Stomach (tissue), 9 donors: Measurements from ENCODE around the gene KCTD3. TPM values are rescaled to one million over a fixed set of nuclear protein-coding genes. Genes with fewer than 3 reads are reported as not detected.

Experiments
- DNase-seq, 2 donors: peaks; one replicate each; pipeline versions ENCODE4 v3.0.0 to v3.0.0-alpha.2; 2013 to 2019
- H3K27ac ChIP-seq, 5 donors: fragments of 200-600 bp in 4 of 5; sonication (generic) in 4 of 5; one replicate each; pipeline ENCODE4 v1.5.1; 2013 to 2019; ENCODE audit warnings: mild to moderate bottlenecking in 1 of 5, moderate library complexity in 1 of 5
- H3K27me3 ChIP-seq, 3 donors: fragments of 200-600 bp; sonication (generic); one replicate each; pipeline ENCODE4 v1.5.1; 2017 to 2019; ENCODE audit warnings: mixed run types in 1 of 3
- H3K36me3 ChIP-seq, 4 donors: fragments of 200-600 bp; sonication (generic); 1 replicate in 3 of 4; 2 replicates in 1 of 4; pipeline ENCODE4 v1.5.1; 2016 to 2019
- H3K4me1 ChIP-seq, 4 donors: fragments of 200-600 bp; sonication (generic); one replicate each; pipeline ENCODE4 v1.5.1; 2016 to 2019
- H3K4me3 ChIP-seq, 4 donors: fragments of 200-600 bp; sonication (generic) in 3 of 4; one replicate each; pipeline ENCODE4 v1.5.1; 2016 to 2019; ENCODE audit warnings: mild to moderate bottlenecking in 1 of 4
- H3K9me3 ChIP-seq, 4 donors: fragments of 200-600 bp; sonication (generic); one replicate each; pipeline ENCODE4 v1.5.1; 2016 to 2019
- CTCF ChIP-seq, 7 experiments: fragments of 450-650 bp in 4 of 7; fragments of 200-600 bp in 3 of 7; sonication (generic) in 3 of 7; IDR thresholded peaks; one replicate each; pipeline ENCODE4 v1.5.1; 2016 to 2019; ENCODE audit warnings: antibody characterized with exemption in 7 of 7, control low read depth in 2 of 7, mild to moderate bottlenecking in 1 of 7
- EP300 ChIP-seq: sonication (generic); formaldehyde crosslinking; IDR thresholded peaks from one replicate; pipeline ENCODE4 v1.6.1; 2017; ENCODE audit warnings: antibody characterized with exemption
- POLR2A ChIP-seq, 4 donors: fragments of 450-650 bp; IDR thresholded peaks; one replicate each; pipeline ENCODE4 v1.6.1; 2016; ENCODE audit warnings: antibody characterized with exemption in 4 of 4, control low read depth in 2 of 4, mild to moderate bottlenecking in 1 of 4, moderate library complexity in 1 of 4
- POLR2AphosphoS5 ChIP-seq, 3 donors: sonication (generic); formaldehyde crosslinking; IDR thresholded peaks; one replicate each; pipeline ENCODE4 v1.6.1; 2016; ENCODE audit warnings: antibody characterized with exemption in 3 of 3
- WGBS, 5 donors: extraction: QIAGEN DNeasy Blood & Tissue Kit in 3 of 5; methylation state at CpG; one replicate each; pipeline versions ENCODE4 v1.1.5 to v1.1.7; 2013 to 2018; 5-methylcytosine and 5-hydroxymethylcytosine counted together
- intact Hi-C: fragments of 100-400 bp; cut with DNase I; formaldehyde crosslinking; loops from one replicate; pipeline ENCODE4 v1.15.1; 2023; ENCODE audit warnings: low total_unique reads
- polyA plus RNA-seq, 3 donors: library from polyadenylated mRNA; stranded (reverse); fragments of 200-250 nt; gene quantifications; one replicate each; pipeline ENCODE4 v1.2.3, GENCODE V29; 2013
- total RNA-seq, 5 donors: library from RNA; depleted of rRNA; stranded (reverse); fragments of >200 nt; gene quantifications; one replicate each; pipeline versions ENCODE4 v1.1.0 to v1.2.3, GENCODE V29; 2014 to 2016
- donor health status: healthy with polysubstance abuse.
- donor health status: Bipolar disorder and iron deficiency.
- donor health status: healthy.

The KCTD3 gene
- total and polyA plus RNA-seq, 8 donors = 19.4 to 156 (median 33.4) TPM

- Histone ChIP-seq H3K4me3 (no peak overlapping the region), H3K4me1 (peaks cover 0 to 3% (median 0%) of the 10 kb centered on the region in 4 donors), H3K9me3 (peaks cover 0 to 8% (median 0%) of the 10 kb centered on the region in 4 donors), H3K27ac (no peak overlapping the region), H3K27me3 (no peaks in the 10 kb centered on the region), H3K36me3 (no peaks in the 10 kb centered on the region)
- intact Hi-C loops = no loop called here
- 81 to 98% (median 93%) methylated on average over 1 of the region's 1 CpG for WGBS, 5 donors
- DNase-seq = no peak
- TF ChIP-seq POLR2AphosphoS5 (IDR thresholded peaks at IDR 0.05) (no peak), POLR2A (IDR thresholded peaks at IDR 0.05) (no peak), EP300 (no peak), CTCF (IDR thresholded peaks at IDR 0.05) (no peak)
Measured at GRCh38 chr1:215547011-215547410, 20.1 kb upstream of the KCTD3 start.

GRCh38 chr1:215551806-215552205 is 15.3 kb upstream of the KCTD3 start:
- intact Hi-C loops = no loop called here
- Histone ChIP-seq H3K4me1 (no peaks in the 10 kb centered on the region), H3K27me3 (no peaks in the 10 kb centered on the region), H3K36me3 (no peaks in the 10 kb centered on the region), H3K27ac (no peak overlapping the region), H3K9me3 (peaks cover 0 to 12% (median 4%) of the 10 kb centered on the region in 4 donors), H3K4me3 (no peak overlapping the region)
- TF ChIP-seq POLR2AphosphoS5 (IDR thresholded peaks at IDR 0.05) (no peak), EP300 (no peak), POLR2A (IDR thresholded peaks at IDR 0.05) (no peak), CTCF (IDR thresholded peaks at IDR 0.05) (no peak)
- 87 to 93% (median 88%) methylated on average over 5 of the region's 5 CpGs for WGBS, 5 donors
- no peak for DNase-seq

- 83 to 95% (median 92%) methylated on average over 1 of the region's 1 CpG for WGBS, 5 donors
- TF ChIP-seq EP300 = no peak
- TF ChIP-seq CTCF (IDR thresholded peaks at IDR 0.05) = no peak
- no peak for TF ChIP-seq POLR2A (IDR thresholded peaks at IDR 0.05)
- no peak for TF ChIP-seq POLR2AphosphoS5 (IDR thresholded peaks at IDR 0.05)
Measured at GRCh38 chr1:215554865-215555264, 12.2 kb upstream of the KCTD3 start.

GRCh38 chr1:215555531-215555930 is 11.6 kb upstream of the KCTD3 start:
- no peaks in the 10 kb centered on the region for H3K4me1 ChIP-seq
- H3K36me3 ChIP-seq = no peaks in the 10 kb centered on the region
- H3K9me3 ChIP-seq = peaks cover 0 to 12% (median 4%) of the 10 kb centered on the region in 4 donors
- intact Hi-C loops = no loop called here
- H3K27me3 ChIP-seq = no peaks in the 10 kb centered on the region
- no peak for DNase-seq
- TF ChIP-seq CTCF (IDR thresholded peaks at IDR 0.05) (no peak), POLR2A (IDR thresholded peaks at IDR 0.05) (no peak), POLR2AphosphoS5 (IDR thresholded peaks at IDR 0.05) (no peak), EP300 (no peak)
- no peak overlapping the region for H3K4me3 ChIP-seq
- H3K27ac ChIP-seq = no peak overlapping the region
- WGBS, 5 donors = 59 to 74% (median 64%) methylated on average over 1 of the region's 1 CpG

More at GRCh38 chr1:215554865-215555264, 12.2 kb upstream of the KCTD3 start:
- no peaks in the 10 kb centered on the region for H3K36me3 ChIP-seq
- H3K9me3 ChIP-seq = peaks cover 0 to 12% (median 4%) of the 10 kb centered on the region in 4 donors
- no peaks in the 10 kb centered on the region for H3K27me3 ChIP-seq
- no peak for DNase-seq
- intact Hi-C loops = no loop called here
- H3K4me1 ChIP-seq = no peaks in the 10 kb centered on the region
- no peak overlapping the region for H3K4me3 ChIP-seq
- H3K27ac ChIP-seq = no peak overlapping the region
